Measurements from ENCODE around the gene EFNA3. TPM values are rescaled to one million over a fixed set of nuclear protein-coding genes. Genes with fewer than 3 reads are reported as not detected.
A peak's percentile ranks its signal among the peaks of the same experiment; 100 is the strongest.
"Not testable (repeated sequence)": the region's sequence is repeated elsewhere in the genome, so short reads cannot be mapped to it uniquely, and the experiment has no call there.

The EFNA3 gene
- total and polyA plus RNA-seq, 8 donors, result 1.1 to 4.8 (median 3.6) TPM

DNA sequence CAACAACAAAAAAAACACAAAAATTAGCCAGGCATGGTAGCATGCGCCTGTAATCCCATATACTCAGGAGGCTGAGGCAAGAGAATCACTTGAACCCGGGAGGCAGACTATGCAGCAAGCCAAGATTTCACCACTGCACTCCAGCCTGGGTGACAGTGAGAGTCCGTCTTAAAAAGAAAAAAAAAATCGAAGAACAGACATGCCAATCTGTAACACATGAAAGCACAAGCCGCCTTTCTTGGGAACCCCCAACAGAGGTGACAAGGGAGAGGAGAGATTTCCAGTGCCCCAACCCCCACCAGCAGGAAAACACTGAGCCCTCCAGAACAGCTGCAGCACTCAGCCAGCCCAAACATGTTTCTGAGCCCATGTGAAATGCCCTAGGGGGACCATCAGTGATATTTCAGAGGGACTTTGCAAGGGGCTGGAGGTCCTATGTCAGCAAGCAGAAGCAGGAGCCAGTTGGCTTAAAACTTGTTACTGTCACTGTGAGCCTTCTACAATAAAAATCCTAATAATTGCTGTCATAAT, 34.9 kb downstream of the EFNA3 start:
- Histone ChIP-seq H3K4me3 (no peak overlapping the region), H3K9me3 (no peaks in the 10 kb centered on the region), H3K4me1 (no peaks in the 10 kb centered on the region), H3K36me3 (no peaks in the 10 kb centered on the region), H3K27ac (no peak overlapping the region), H3K27me3 (no peaks in the 10 kb centered on the region)
- ATAC-seq (no peak), DNase-seq (no peak)
- TF ChIP-seq, protein P1, sequence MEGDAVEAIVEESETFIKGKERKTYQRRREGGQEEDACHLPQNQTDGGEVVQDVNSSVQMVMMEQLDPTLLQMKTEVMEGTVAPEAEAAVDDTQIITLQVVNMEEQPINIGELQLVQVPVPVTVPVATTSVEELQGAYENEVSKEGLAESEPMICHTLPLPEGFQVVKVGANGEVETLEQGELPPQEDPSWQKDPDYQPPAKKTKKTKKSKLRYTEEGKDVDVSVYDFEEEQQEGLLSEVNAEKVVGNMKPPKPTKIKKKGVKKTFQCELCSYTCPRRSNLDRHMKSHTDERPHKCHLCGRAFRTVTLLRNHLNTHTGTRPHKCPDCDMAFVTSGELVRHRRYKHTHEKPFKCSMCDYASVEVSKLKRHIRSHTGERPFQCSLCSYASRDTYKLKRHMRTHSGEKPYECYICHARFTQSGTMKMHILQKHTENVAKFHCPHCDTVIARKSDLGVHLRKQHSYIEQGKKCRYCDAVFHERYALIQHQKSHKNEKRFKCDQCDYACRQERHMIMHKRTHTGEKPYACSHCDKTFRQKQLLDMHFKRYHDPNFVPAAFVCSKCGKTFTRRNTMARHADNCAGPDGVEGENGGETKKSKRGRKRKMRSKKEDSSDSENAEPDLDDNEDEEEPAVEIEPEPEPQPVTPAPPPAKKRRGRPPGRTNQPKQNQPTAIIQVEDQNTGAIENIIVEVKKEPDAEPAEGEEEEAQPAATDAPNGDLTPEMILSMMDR (IDR thresholded peaks at IDR 0.05), result no peak
- intact Hi-C loops (cut with DNase I), result no loop called here

DNA sequence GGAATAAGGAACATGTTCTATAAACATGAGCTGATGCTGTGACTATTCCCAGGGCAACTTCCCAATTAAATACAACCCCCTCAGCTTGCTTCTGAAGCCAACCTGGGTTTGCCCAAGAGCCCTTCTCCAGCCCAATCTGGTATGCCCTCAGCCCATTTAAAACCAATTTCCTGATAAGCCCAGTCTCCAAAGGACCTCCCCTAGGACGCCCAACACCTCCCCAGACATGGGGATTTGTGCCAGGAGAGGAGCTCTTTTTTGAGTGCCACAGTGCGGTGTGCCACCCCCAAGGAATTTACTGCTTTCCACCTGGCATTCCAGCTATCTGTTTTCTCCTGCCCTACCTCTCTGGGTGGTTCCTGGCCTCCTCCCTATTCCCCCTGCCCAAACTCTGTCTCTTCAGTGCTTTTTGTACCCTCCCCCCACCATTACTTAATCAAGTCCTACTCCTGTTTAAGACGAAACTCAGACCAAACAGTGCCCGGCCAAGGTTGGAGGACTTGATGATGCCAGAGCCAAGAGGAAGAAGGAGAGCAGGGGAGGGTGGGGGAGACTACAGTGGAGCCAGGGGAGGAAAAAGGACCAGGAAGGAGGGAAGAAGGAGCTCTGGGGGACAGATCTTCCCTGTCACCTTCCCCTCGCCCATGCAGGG, 37.6 kb downstream of the EFNA3 start:
- H3K27ac ChIP-seq, result peak overlapping the region; percentile 33 to 44
- DNase-seq, result peak in 1 of 4 donors; percentile 74

DNA sequence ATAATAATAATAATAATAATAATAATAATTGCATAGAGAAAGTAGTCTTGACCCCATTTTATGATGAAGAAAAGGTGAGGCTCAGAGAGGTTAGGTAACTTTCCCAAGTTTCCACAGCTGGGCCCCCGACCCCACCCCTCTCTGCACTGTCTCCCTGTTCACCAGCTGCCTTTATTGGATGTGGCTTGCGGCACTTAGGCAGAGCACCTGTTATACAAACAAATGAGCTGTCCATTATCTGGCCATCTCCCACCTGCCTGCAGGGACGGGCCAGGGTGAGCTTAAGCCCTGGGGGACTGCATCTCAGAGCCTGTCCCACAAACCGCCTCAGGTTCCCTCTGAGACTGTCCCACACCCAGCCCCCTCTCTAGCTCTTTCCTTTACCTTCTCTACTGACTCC, 39.0 kb downstream of the EFNA3 start:
- Histone ChIP-seq H3K4me3 (no peak overlapping the region), H3K36me3 (no peaks in the 10 kb centered on the region), H3K9me3 (no peaks in the 10 kb centered on the region), H3K27ac (no peak overlapping the region), H3K4me1 (no peaks in the 10 kb centered on the region), H3K27me3 (no peaks in the 10 kb centered on the region)
- no peak for ATAC-seq
- DNase-seq, result no peak
- TF ChIP-seq, protein P1 (IDR thresholded peaks at IDR 0.05), result no peak
- intact Hi-C loops (cut with DNase I), result no loop called here

More for the DNA sequence above, 37.6 kb downstream of the EFNA3 start:
- Histone ChIP-seq H3K9me3 (no peaks in the 10 kb centered on the region), H3K4me3 (no peak overlapping the region), H3K27me3 (no peaks in the 10 kb centered on the region), H3K36me3 (no peaks in the 10 kb centered on the region), H3K4me1 (no peaks in the 10 kb centered on the region)
- ATAC-seq, result peak; percentile 81
- intact Hi-C loops (cut with DNase I), result no loop called here
- TF ChIP-seq, protein P1 (IDR thresholded peaks at IDR 0.05), result no peak

DNA sequence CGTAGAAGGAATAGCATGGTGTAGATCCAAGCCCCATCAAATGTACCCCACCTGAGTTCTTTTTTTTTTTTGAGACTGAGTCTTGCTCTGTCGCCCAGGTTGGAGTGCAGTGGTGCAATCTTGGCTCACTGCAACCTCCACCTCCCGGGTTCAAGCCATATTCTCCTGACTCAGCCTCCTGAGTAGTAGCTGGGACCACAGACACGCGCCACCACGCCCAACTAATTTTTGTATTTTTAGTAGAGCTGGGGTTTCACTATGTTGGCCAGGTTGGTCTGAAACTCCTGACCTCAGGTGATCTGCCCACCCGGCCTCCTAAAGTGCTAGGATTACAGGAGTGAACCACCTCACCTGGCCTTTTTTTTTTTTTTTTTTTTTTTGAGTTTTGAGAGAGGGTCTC, 39.5 kb downstream of the EFNA3 start:
- DNase-seq; H3K27ac ChIP-seq; H3K27me3 ChIP-seq; H3K9me3 ChIP-seq; H3K4me1 ChIP-seq; H3K4me3 ChIP-seq; ATAC-seq; H3K36me3 ChIP-seq; intact Hi-C loops (cut with DNase I): not testable (repeated sequence)

DNA sequence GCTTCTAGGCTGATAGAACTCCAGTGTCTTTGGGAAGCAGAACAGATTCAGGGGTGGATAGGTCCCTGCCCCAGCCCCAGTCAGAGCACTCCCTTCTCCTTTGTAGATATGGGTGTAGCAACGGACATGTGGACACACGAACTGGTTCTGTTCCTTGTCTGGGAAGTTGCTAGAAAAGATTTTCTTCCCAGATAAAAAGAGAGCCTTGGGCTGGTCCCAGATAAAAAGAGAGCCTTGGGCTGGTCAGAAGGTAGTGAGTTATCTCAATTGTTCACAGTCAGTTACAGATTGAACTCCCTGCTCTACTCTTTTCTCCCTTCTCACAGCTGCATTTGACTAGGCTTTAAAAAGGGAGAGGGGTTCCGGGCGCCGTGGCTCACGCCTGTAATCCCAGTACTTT, 41.6 kb downstream of the EFNA3 start:
- no peak for ATAC-seq
- Histone ChIP-seq H3K4me3 (no peak overlapping the region), H3K36me3 (no peaks in the 10 kb centered on the region), H3K4me1 (peaks cover 11 to 20% of the 10 kb centered on the region in 2 donors), H3K9me3 (no peaks in the 10 kb centered on the region), H3K27me3 (peaks cover 0 to 7% of the 10 kb centered on the region in 2 donors), H3K27ac (peak overlapping the region in 1 of 2 donors; percentile 53)
- DNase-seq, result no peak
- TF ChIP-seq, protein P1 (IDR thresholded peaks at IDR 0.05), result no peak
- intact Hi-C loops (cut with DNase I), result no loop called here
